Measurements from ENCODE around the gene HIVEP3. TPM values are rescaled to one million over a fixed set of nuclear protein-coding genes. Genes with fewer than 3 reads are reported as not detected.

Gene HIVEP3
- total RNA-seq, 1 experiment from 2014 or later, result 1.4 TPM

- peaks cover 16% of the 10 kb centered on the region for H3K27me3 Mint-ChIP-seq (ENCODE audit: low read depth)
- Histone ChIP-seq H4K5ac (ENCODE audit: insufficient read length, low read depth, low read length) (no peak overlapping the region), H2BK15ac (ENCODE audit: low read depth, low read length) (no peak overlapping the region), H3T11ph (ENCODE audit: low read length) (no peak overlapping the region), H3K79me1 (ENCODE audit: insufficient read depth, low read depth, low read length, poor library complexity, severe bottlenecking) (no peaks in the 10 kb centered on the region), H3K27me3 (ENCODE audit: insufficient read depth, low read length) (no peaks in the 10 kb centered on the region), H3K23me2 (ENCODE audit: insufficient read length, low read depth, low read length, poor library complexity, severe bottlenecking) (peaks cover 3% of the 10 kb centered on the region), H3K79me2 (ENCODE audit: insufficient read depth, low read length) (no peaks in the 10 kb centered on the region), H3K27ac (ENCODE audit: insufficient read length, low read depth, low read length) (no peak overlapping the region), H2AFZ (ENCODE audit: low read length) (no peak overlapping the region), H3K23ac (ENCODE audit: insufficient read length, low read depth, low read length) (no peak overlapping the region), H3K9ac (ENCODE audit: extremely low read depth, insufficient read length, low read length) (no peak overlapping the region), H2BK20ac (ENCODE audit: low read depth, low read length, poor library complexity, severe bottlenecking) (no peak overlapping the region), H3K56ac (ENCODE audit: insufficient read length, low read depth, low read length) (no peak overlapping the region), H3K18ac (ENCODE audit: insufficient read length, low read depth, low read length) (no peak overlapping the region), H4K91ac (ENCODE audit: insufficient read length, low read depth, low read length) (no peak overlapping the region), H2BK5ac (ENCODE audit: insufficient read length, low read length) (no peak overlapping the region), H4K20me1 (ENCODE audit: control insufficient read depth, insufficient read depth, insufficient read length) (no peaks in the 10 kb centered on the region), H3K14ac (ENCODE audit: insufficient read depth, low read length) (no peak overlapping the region; the same call in 1 of the 2 replicates), H2BK120ac (ENCODE audit: low read depth, low read length, poor library complexity, severe bottlenecking) (no peak overlapping the region), H4K8ac (replicated peaks; ENCODE audit: insufficient read length, low read depth, low read length) (no peak overlapping the region), H2AK5ac (ENCODE audit: insufficient read length, low read length) (no peak overlapping the region), H3K4me2 (ENCODE audit: insufficient read depth, insufficient read length, low read length) (peak overlapping the region; percentile 5), H3K9me3 (ENCODE audit: control insufficient read depth, low read depth, low read length) (no peaks in the 10 kb centered on the region), H3K4ac (ENCODE audit: low read depth, low read length) (no peak overlapping the region), H2BK12ac (ENCODE audit: insufficient read length, low read depth, low read length) (no peak overlapping the region), H3K4me1 (ENCODE audit: insufficient read depth, low read length) (peaks cover 3% of the 10 kb centered on the region; the same call in 1 of the 2 replicates)
- H3K4me3 Mint-ChIP-seq, result peak overlapping the region; percentile 62 to 69
- DNase-seq, result peak; percentile 92
- peaks cover 12 to 17% of the 10 kb centered on the region in 2 experiments for H3K4me1 Mint-ChIP-seq
- H3K9me3 Mint-ChIP-seq, result no peaks in the 10 kb centered on the region
- TF ChIP-seq, protein P1, sequence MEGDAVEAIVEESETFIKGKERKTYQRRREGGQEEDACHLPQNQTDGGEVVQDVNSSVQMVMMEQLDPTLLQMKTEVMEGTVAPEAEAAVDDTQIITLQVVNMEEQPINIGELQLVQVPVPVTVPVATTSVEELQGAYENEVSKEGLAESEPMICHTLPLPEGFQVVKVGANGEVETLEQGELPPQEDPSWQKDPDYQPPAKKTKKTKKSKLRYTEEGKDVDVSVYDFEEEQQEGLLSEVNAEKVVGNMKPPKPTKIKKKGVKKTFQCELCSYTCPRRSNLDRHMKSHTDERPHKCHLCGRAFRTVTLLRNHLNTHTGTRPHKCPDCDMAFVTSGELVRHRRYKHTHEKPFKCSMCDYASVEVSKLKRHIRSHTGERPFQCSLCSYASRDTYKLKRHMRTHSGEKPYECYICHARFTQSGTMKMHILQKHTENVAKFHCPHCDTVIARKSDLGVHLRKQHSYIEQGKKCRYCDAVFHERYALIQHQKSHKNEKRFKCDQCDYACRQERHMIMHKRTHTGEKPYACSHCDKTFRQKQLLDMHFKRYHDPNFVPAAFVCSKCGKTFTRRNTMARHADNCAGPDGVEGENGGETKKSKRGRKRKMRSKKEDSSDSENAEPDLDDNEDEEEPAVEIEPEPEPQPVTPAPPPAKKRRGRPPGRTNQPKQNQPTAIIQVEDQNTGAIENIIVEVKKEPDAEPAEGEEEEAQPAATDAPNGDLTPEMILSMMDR (conservative IDR thresholded peaks at IDR 0.05), result peak; percentile 89
- no peaks in the 10 kb centered on the region for H3K36me3 Mint-ChIP-seq (ENCODE audit: insufficient read depth in 1 of 3, low read depth in 3 of 3)
- WGBS (ENCODE audit: extremely low coverage, insufficient read length, low lambda C conversion rate), result no CpG with 5 or more reads among the region's 53 CpGs
- H3K27ac Mint-ChIP-seq, result no peak overlapping the region
Measured at GRCh38 chr1:41516168-41517061, 402.3 kb downstream of the HIVEP3 start.

Measured in H9 (cell line).